NCI-H345 treated with DMSO at 0.1 percent for 48 hours (cell line): ENCODE results near the gene CP.

ENCODE experiments used
- DNase-seq: peaks from one replicate; lab custom pipeline; 2025; ENCODE audit not compliant: unreplicated experiment; lab: John Stamatoyannopoulos, UW

Gene CP

DNA sequence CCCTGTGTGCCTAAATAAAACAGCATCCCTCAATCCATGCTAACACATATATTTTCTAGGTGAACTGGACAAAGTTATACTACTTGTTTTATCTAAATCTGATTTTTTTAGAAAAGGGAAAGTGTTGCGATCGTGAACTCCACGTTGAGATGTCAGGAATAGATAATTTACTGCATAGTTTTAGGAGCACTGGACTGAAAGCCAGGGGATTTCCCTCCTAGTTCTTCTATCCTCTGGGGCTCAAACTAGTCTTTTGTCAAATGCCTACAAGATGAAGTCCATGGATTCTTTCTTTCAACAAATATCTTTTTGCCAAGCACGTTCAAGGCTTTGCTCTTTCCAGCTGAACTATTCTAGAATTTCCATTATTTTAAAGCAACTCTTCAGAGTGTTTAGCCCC, 92.8 kb downstream of the CP start:
- no peak for DNase-seq

DNA sequence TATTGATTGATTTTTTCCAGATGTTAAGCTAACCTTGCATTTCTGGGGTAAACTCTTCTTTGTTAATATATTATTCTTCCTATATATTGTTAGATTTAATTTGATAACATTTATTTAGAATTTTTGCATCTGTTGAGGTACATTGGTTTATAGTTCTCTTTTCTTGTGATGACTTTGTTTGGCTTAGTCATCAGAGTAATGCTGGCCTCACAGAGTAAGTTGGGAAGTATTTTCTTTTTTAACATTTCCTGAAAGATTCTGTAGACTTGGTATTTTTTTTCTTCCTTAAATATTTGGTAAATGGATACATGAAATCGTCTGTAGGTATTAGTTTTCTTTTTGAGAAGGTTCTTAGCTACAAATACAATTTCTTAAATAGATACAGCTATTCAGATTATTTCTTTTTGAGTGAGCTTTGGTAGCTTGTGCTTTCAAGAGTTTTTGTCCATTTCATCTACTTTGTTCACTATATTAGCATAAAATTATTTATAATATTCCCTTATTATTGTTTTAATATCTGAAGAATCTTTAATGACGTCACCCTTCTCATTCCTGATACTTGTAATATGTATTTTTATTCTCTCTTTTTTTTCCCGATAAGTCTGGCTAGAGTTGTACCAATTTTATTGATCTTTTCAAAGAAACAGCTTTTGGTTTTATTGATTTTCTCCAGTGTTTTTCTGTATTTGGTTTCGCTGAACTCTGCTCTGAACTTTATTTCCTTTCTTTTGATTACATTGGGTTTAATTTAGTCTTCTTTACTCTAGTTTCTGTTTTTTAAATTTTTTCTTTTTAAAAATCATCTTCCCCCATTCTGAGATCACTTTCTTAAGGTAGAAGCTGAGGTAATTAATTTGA, 98.7 kb downstream of the CP start:
- no peak for DNase-seq
